ENCODE data around the gene SLC4A2.
"Not testable (repeated sequence)": the region's sequence is repeated elsewhere in the genome, so short reads cannot be mapped to it uniquely, and the experiment has no call there.

SLC4A2 gene

GRCh38 chr7:151024435-151025056 is 34.8 kb upstream of the SLC4A2 start, which contains the start of gene ATG9B:
Gene ATG9B, minus strand, starts transcription at chr7:151024494. Its CDS starts 71 bp downstream, at chr7:151024423.
- in situ Hi-C loops (cut with HindIII; ENCODE audit: low sequenced_read_pairs) = no loop called here

GRCh38 chr7:151025924-151026671 is 33.3 kb upstream of the SLC4A2 start:
- no peak overlapping the region for H3K4me3 ChIP-seq (ENCODE audit: low read depth, low read length)
- TF ChIP-seq CTCF (IDR thresholded peaks at IDR 0.05; ENCODE audit: low read depth, low read length, missing control alignments) = no peak
- in situ Hi-C loops (cut with HindIII; ENCODE audit: low sequenced_read_pairs) = no loop called here
- DNase-seq (ENCODE audit: low read depth) = no peak

More at GRCh38 chr7:151024435-151025056, 34.8 kb upstream of the SLC4A2 start, which contains the start of gene ATG9B:
- H3K4me3 ChIP-seq (ENCODE audit: low read depth, low read length) = no peak within 1 kb of the TSS
- no peak for DNase-seq (ENCODE audit: low read depth)
- TF ChIP-seq CTCF (IDR thresholded peaks at IDR 0.05; ENCODE audit: low read depth, low read length, missing control alignments) = no peak

- DNase-seq (ENCODE audit: low read depth); H3K4me3 ChIP-seq (ENCODE audit: low read depth, low read length); in situ Hi-C loops (cut with HindIII; ENCODE audit: low sequenced_read_pairs): not testable (repeated sequence)
Measured at GRCh38 chr7:151026771-151027727, 32.3 kb upstream of the SLC4A2 start.

- peak overlapping the region; percentile 84 for H3K4me3 ChIP-seq (ENCODE audit: low read depth, low read length)
- in situ Hi-C loops (cut with HindIII; ENCODE audit: low sequenced_read_pairs); DNase-seq (ENCODE audit: low read depth): not testable (repeated sequence)
Measured at GRCh38 chr7:151027728-151028130, 31.7 kb upstream of the SLC4A2 start.

- peak within 1 kb of the TSS; percentile 84 for H3K4me3 ChIP-seq (ENCODE audit: low read depth, low read length)
- peak; percentile 98 for DNase-seq (ENCODE audit: low read depth)
- in situ Hi-C loops (cut with HindIII; ENCODE audit: low sequenced_read_pairs) = no loop called here
- peak; percentile 52 for TF ChIP-seq CTCF (IDR thresholded peaks at IDR 0.05; ENCODE audit: low read depth, low read length, missing control alignments)
Measured at GRCh38 chr7:151028131-151028947, 31.1 kb upstream of the SLC4A2 start, which contains the start of gene ABCB8. Gene ABCB8, plus strand, starts transcription at chr7:151028450. Its CDS starts 66 bp downstream, at chr7:151028516.

- DNase-seq (ENCODE audit: low read depth) = no peak
- peak overlapping the region; percentile 84 for H3K4me3 ChIP-seq (ENCODE audit: low read depth, low read length)
- in situ Hi-C loops (cut with HindIII; ENCODE audit: low sequenced_read_pairs) = no loop called here
- TF ChIP-seq CTCF (IDR thresholded peaks at IDR 0.05; ENCODE audit: low read depth, low read length, missing control alignments) = no peak
Measured at GRCh38 chr7:151028948-151029501, 30.4 kb upstream of the SLC4A2 start.
